ENCODE measurements around the gene ELK4. TPM values are rescaled to one million over a fixed set of nuclear protein-coding genes. Genes with fewer than 3 reads are reported as not detected.

Gene ELK4
- total and polyA plus RNA-seq, 10 donors: 8.5 to 109 (median 53.5) TPM

GRCh38 chr1:205567716-205568115 is 64.1 kb downstream of the ELK4 start:
- Histone ChIP-seq H3K27me3 (replicated peaks in 1 of 7) (peaks cover 0 to 84% (median 32%) of the 10 kb centered on the region in 7 donors), H3K4me1 (peaks cover 0 to 16% (median 12%) of the 10 kb centered on the region in 6 donors), H3K9me3 (peaks cover 0 to under 1% (median 0%) of the 10 kb centered on the region in 8 donors), H3K4me3 (no peak overlapping the region), H3K36me3 (no peaks in the 10 kb centered on the region), H3K27ac (no peak overlapping the region)
- intact Hi-C loops (cut with DNase I; ENCODE audit: low total_unique reads): no loop called here
- no peak for DNase-seq
- TF ChIP-seq CTCF (IDR thresholded peaks at IDR 0.05 in 8 of 11, conservative IDR thresholded peaks at IDR 0.05 in 3 of 11) (no peak), POLR2AphosphoS5 (IDR thresholded peaks at IDR 0.05) (no peak), POLR2A (IDR thresholded peaks at IDR 0.05) (no peak)
- WGBS, 5 donors: 88 to 94% (median 92%) methylated on average over 6 of the region's 6 CpGs

- H3K27ac ChIP-seq: no peak overlapping the region
- no peak for TF ChIP-seq CTCF (IDR thresholded peaks at IDR 0.05 in 8 of 11, conservative IDR thresholded peaks at IDR 0.05 in 3 of 11)
- no peak for TF ChIP-seq POLR2A (IDR thresholded peaks at IDR 0.05)
- TF ChIP-seq POLR2AphosphoS5 (IDR thresholded peaks at IDR 0.05): no peak
- intact Hi-C loops (cut with DNase I; ENCODE audit: low total_unique reads): no loop called here
- no peak for DNase-seq
- H3K27me3 ChIP-seq (replicated peaks in 1 of 7): peaks cover 0 to 72% (median 32%) of the 10 kb centered on the region in 7 donors
- 81 to 88% (median 87%) methylated on average over 3 of the region's 3 CpGs for WGBS, 5 donors
- H3K4me3 ChIP-seq: no peak overlapping the region
- H3K36me3 ChIP-seq: no peaks in the 10 kb centered on the region
- H3K9me3 ChIP-seq: peaks cover 0 to 19% (median 12%) of the 10 kb centered on the region in 8 donors
- H3K4me1 ChIP-seq: peaks cover 0 to 16% (median 12%) of the 10 kb centered on the region in 6 donors
These were observed 66.0 kb downstream of the ELK4 start for GRCh38 chr1:205565799-205566198.

DNA sequence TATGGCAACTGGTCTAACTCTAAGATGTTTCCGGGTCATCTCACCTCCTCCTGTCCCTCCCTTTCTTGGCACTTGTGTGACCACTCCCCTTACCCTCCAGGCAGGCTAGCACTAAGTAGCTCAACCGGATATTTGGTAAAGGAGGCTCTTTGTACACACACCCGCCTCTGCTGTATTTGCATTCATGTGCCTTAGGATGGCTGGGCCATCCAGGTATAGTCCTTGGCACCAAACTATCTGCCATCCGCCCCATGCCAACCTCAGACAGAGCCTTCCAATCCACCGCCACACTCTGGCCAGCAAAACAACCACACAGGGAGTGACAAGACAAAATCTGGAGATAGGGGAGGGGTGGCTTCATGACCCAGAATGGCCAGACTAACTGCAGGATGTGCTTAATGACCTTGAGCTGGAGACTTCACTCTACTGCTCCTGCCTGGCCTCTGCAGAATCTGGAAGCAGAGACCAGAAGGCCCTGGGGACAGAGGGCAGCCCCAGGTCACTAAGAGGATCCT is 67.8 kb downstream of the ELK4 start:
- Histone ChIP-seq H3K4me1 (peaks cover 0 to 10% (median 7%) of the 10 kb centered on the region in 6 donors), H3K27me3 (replicated peaks in 1 of 7) (peaks cover 0 to 54% (median 22%) of the 10 kb centered on the region in 7 donors), H3K9me3 (peaks cover 0 to 23% (median 17%) of the 10 kb centered on the region in 8 donors), H3K36me3 (no peaks in the 10 kb centered on the region), H3K4me3 (no peak overlapping the region), H3K27ac (no peak overlapping the region)
- TF ChIP-seq POLR2A (IDR thresholded peaks at IDR 0.05) (no peak), POLR2AphosphoS5 (IDR thresholded peaks at IDR 0.05) (no peak), CTCF (IDR thresholded peaks at IDR 0.05 in 8 of 11, conservative IDR thresholded peaks at IDR 0.05 in 3 of 11) (no peak)
- no peak for DNase-seq
- WGBS, 5 donors: 53 to 65% (median 64%) methylated on average over 5 of the region's 5 CpGs
- intact Hi-C loops (cut with DNase I; ENCODE audit: low total_unique reads): no loop called here

DNA sequence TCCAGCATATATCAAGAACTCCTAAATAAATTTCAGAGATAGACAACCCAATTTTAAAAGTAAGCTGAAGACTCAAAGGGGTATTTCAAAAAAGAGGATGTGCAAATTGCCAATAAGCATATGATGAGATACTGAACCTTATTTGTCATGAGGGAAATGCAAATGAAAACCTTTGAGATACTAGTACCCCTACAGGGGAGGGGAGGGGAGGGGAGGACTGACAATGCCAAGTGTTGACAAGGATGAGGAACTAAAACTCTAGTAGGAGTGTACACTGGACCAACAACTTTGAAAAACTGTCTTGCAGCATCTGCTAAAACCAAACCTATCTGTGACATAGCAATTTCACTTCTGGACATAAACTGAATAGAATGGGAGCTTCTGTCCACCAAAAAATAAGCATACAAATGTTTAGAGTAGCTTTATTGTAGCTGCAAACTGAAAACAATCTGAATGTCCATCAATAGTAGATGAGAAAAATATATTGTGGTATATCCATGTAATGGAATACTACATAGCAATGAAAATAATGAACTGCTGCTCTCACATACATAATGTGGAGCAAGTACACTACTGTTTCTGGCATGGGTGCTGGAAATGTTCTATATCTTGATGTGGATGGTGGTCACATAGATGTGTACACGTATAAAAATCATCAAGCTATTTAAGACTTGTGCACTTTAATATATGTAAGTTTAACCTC is 70.2 kb downstream of the ELK4 start:
- Histone ChIP-seq H3K27ac (no peak overlapping the region), H3K9me3 (peaks cover 0 to 23% (median 17%) of the 10 kb centered on the region in 8 donors), H3K36me3 (no peaks in the 10 kb centered on the region), H3K4me1 (no peaks in the 10 kb centered on the region), H3K27me3 (replicated peaks in 1 of 7) (peaks cover 0 to 44% (median 1%) of the 10 kb centered on the region in 7 donors), H3K4me3 (no peak overlapping the region)
- TF ChIP-seq CTCF (IDR thresholded peaks at IDR 0.05 in 8 of 11, conservative IDR thresholded peaks at IDR 0.05 in 3 of 11) (no peak), POLR2A (IDR thresholded peaks at IDR 0.05) (no peak), POLR2AphosphoS5 (IDR thresholded peaks at IDR 0.05) (no peak)
- DNase-seq: no peak
- intact Hi-C loops (cut with DNase I; ENCODE audit: low total_unique reads): no loop called here
- 95 to 100% (median 96%) methylated on average over 1 of the region's 1 CpG for WGBS, 5 donors
